AG09319 (cell line): Measurements from ENCODE around the gene CRIP1.

Experiments
- DNase-seq: peaks from one replicate; pipeline ENCODE4 v3.0.0-alpha.2; 2010; ENCODE audit warnings: low read depth; ENCODE audit errors: extremely low read depth
- CTCF ChIP-seq: IDR thresholded peaks from 2 replicates; pipeline ENCODE4 v1.5.1; 2011; ENCODE audit warnings: low read depth, mild to moderate bottlenecking, inconsistent platforms, low read length, moderate library complexity

CRIP1 gene

GRCh38 chr14:105447651-105448640 lies 38.7 kb upstream of the CRIP1 start:
- no peak for DNase-seq
- TF ChIP-seq CTCF, result no peak

GRCh38 chr14:105448706-105449111 lies 38.0 kb upstream of the CRIP1 start:
- DNase-seq, result no peak
- TF ChIP-seq CTCF, result peak; percentile 86

GRCh38 chr14:105449276-105450122 lies 37.2 kb upstream of the CRIP1 start:
- no peak for DNase-seq
- no peak for TF ChIP-seq CTCF

GRCh38 chr14:105450123-105450505 lies 36.6 kb upstream of the CRIP1 start:
- no peak for TF ChIP-seq CTCF

GRCh38 chr14:105450864-105451720 lies 35.6 kb upstream of the CRIP1 start:
- no peak for TF ChIP-seq CTCF
- no peak for DNase-seq

More at GRCh38 chr14:105450123-105450505, 36.6 kb upstream of the CRIP1 start:
- DNase-seq, result no peak

GRCh38 chr14:105452963-105453362 lies 33.7 kb upstream of the CRIP1 start:
- DNase-seq, result no peak
- no peak for TF ChIP-seq CTCF
